Body of pancreas (tissue), 4 donors: ENCODE results near the gene SH3PXD2B.
"Not testable (repeated sequence)": the region's sequence is repeated elsewhere in the genome, so short reads cannot be mapped to it uniquely, and the experiment has no call there.

ENCODE experiments used
- POLR2A ChIP-seq, 3 donors: fragments of 450-650 bp; IDR thresholded peaks; one replicate each; pipeline ENCODE4 v1.6.1; 2016; ENCODE audit warnings: antibody characterized with exemption in 3 of 3, mild to moderate bottlenecking in 2 of 3
- TF ChIP-seq, protein P1 (sequence below), 7 experiments: fragments of 450-650 bp in 4 of 7; fragments of 200-600 bp in 3 of 7; sonication (generic) in 3 of 7; IDR thresholded peaks; one replicate each; pipeline ENCODE4 v1.5.1; 2016 to 2019; ENCODE audit warnings: antibody characterized with exemption in 7 of 7

DNA sequence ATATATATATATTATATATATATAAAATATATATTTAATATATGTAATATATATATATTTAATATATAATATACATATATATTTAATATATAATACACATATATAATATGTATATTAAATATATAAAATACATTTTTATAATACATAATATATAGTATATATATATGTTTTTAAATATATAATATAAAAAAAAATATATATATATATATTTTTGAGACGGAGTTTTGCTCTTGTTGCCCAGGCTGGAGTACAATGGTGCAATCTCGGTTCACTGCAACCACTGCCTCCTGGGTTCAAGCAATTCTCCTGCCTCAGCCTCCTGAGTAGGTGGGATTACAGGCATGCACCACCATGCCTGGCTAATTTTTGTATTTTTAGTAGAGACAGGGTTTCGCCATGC is 85.6 kb downstream of the SH3PXD2B start:
- TF ChIP-seq, protein P1, sequence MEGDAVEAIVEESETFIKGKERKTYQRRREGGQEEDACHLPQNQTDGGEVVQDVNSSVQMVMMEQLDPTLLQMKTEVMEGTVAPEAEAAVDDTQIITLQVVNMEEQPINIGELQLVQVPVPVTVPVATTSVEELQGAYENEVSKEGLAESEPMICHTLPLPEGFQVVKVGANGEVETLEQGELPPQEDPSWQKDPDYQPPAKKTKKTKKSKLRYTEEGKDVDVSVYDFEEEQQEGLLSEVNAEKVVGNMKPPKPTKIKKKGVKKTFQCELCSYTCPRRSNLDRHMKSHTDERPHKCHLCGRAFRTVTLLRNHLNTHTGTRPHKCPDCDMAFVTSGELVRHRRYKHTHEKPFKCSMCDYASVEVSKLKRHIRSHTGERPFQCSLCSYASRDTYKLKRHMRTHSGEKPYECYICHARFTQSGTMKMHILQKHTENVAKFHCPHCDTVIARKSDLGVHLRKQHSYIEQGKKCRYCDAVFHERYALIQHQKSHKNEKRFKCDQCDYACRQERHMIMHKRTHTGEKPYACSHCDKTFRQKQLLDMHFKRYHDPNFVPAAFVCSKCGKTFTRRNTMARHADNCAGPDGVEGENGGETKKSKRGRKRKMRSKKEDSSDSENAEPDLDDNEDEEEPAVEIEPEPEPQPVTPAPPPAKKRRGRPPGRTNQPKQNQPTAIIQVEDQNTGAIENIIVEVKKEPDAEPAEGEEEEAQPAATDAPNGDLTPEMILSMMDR (IDR thresholded peaks at IDR 0.05), result not testable (repeated sequence)
- TF ChIP-seq POLR2A (IDR thresholded peaks at IDR 0.05), result not testable (repeated sequence)
